T follicular helper cell (primary cell): ENCODE data around the gene PPP1R26.
"Not testable (repeated sequence)": the region's sequence is repeated elsewhere in the genome, so short reads cannot be mapped to it uniquely, and the experiment has no call there.

Experiments
- DNase-seq: peaks from one replicate; pipeline ENCODE4 v3.0.0-alpha.2; 2020; ENCODE audit warnings: low read depth

PPP1R26 gene

GRCh38 chr9:135522931-135523330 is 43.3 kb downstream of the PPP1R26 start:
- DNase-seq: no peak

GRCh38 chr9:135523521-135524129 is 44.0 kb downstream of the PPP1R26 start:
- no peak for DNase-seq

- DNase-seq: no peak
These were observed 44.7 kb downstream of the PPP1R26 start for GRCh38 chr9:135524130-135524861.

GRCh38 chr9:135525241-135526088 is 45.9 kb downstream of the PPP1R26 start:
- DNase-seq: no peak

- no peak for DNase-seq
These were observed 46.6 kb downstream of the PPP1R26 start for GRCh38 chr9:135526089-135526729.

- no peak for DNase-seq
These were observed 47.4 kb downstream of the PPP1R26 start for GRCh38 chr9:135526730-135527571.

GRCh38 chr9:135528842-135529435 is 49.4 kb downstream of the PPP1R26 start:
- not testable (repeated sequence) for DNase-seq

GRCh38 chr9:135530146-135530545 is 50.6 kb downstream of the PPP1R26 start:
- DNase-seq: no peak

GRCh38 chr9:135531096-135531495 is 51.5 kb downstream of the PPP1R26 start:
- no peak for DNase-seq

GRCh38 chr9:135533113-135533512 is 53.5 kb downstream of the PPP1R26 start:
- DNase-seq: no peak

- no peak for DNase-seq
These were observed 54.1 kb downstream of the PPP1R26 start for GRCh38 chr9:135533674-135534073.

- not testable (repeated sequence) for DNase-seq
These were observed 54.7 kb downstream of the PPP1R26 start for GRCh38 chr9:135534192-135534711.

GRCh38 chr9:135534826-135535225 is 55.2 kb downstream of the PPP1R26 start:
- DNase-seq: not testable (repeated sequence)

GRCh38 chr9:135535631-135536030 is 56.0 kb downstream of the PPP1R26 start:
- not testable (repeated sequence) for DNase-seq

- DNase-seq: no peak
These were observed 56.6 kb downstream of the PPP1R26 start for GRCh38 chr9:135536216-135536615.
